GM21723 (cell line): ENCODE data around the gene LRRK1.
A peak's percentile ranks its signal among the peaks of the same experiment; 100 is the strongest.

Experiments
- ATAC-seq: cut with Tn5 transposase; IDR thresholded peaks from one replicate; pipeline ENCODE4 v1.9.1; 2021; ENCODE audit warnings: mild to moderate bottlenecking, moderate library complexity; ENCODE audit not compliant: unreplicated experiment

The LRRK1 gene

GRCh38 chr15:100918690-100919480 is at the start of gene LRRK1:
TSS of gene LRRK1 (plus strand) at chr15:100919357. CDS start at chr15:100924633, 5,276 bp downstream.
- ATAC-seq: peak; percentile 27

GRCh38 chr15:100873029-100873677 is 46.0 kb upstream of the LRRK1 start:
- ATAC-seq: peak; percentile 81

- no peak for ATAC-seq
Observed at GRCh38 chr15:100875495-100875894, 43.7 kb upstream of the LRRK1 start.

GRCh38 chr15:100875976-100876375 is 43.2 kb upstream of the LRRK1 start:
- no peak for ATAC-seq

GRCh38 chr15:100877551-100877950 is 41.6 kb upstream of the LRRK1 start:
- ATAC-seq: no peak

GRCh38 chr15:100878130-100878529 is 41.0 kb upstream of the LRRK1 start:
- no peak for ATAC-seq

GRCh38 chr15:100878648-100879047 is 40.5 kb upstream of the LRRK1 start:
- no peak for ATAC-seq

- ATAC-seq: no peak
Observed at GRCh38 chr15:100879061-100879463, 40.1 kb upstream of the LRRK1 start.

GRCh38 chr15:100879464-100880138 is 39.6 kb upstream of the LRRK1 start, which contains the start of gene ALDH1A3:
TSS of gene ALDH1A3 (plus strand) at chr15:100879831. CDS start at chr15:100879908, 77 bp downstream.
- no peak for ATAC-seq

- no peak for ATAC-seq
Observed at GRCh38 chr15:100880139-100880896, 38.8 kb upstream of the LRRK1 start.

- no peak for ATAC-seq
Observed at GRCh38 chr15:100880897-100881242, 38.3 kb upstream of the LRRK1 start.

GRCh38 chr15:100881573-100882336 is 37.4 kb upstream of the LRRK1 start:
- ATAC-seq: no peak

- no peak for ATAC-seq
Observed at GRCh38 chr15:100885116-100885515, 34.0 kb upstream of the LRRK1 start.

GRCh38 chr15:100885811-100886210 is 33.3 kb upstream of the LRRK1 start:
- no peak for ATAC-seq

GRCh38 chr15:100887211-100887913 is 31.8 kb upstream of the LRRK1 start:
- ATAC-seq: no peak

- no peak for ATAC-seq
Observed at GRCh38 chr15:100889385-100890050, 29.6 kb upstream of the LRRK1 start.

GRCh38 chr15:100890051-100890720 is 29.0 kb upstream of the LRRK1 start:
- no peak for ATAC-seq

GRCh38 chr15:100890850-100891249 is 28.3 kb upstream of the LRRK1 start:
- no peak for ATAC-seq
